Right lobe of liver (tissue), 6 donors: ENCODE data around the gene C1QTNF9B. TPM values are rescaled to one million over a fixed set of nuclear protein-coding genes. Genes with fewer than 3 reads are reported as not detected.

Experiments
- ATAC-seq, 4 donors: fragments of 200-7000 bp; cut with Tn5 transposase; one replicate each; pipeline ENCODE4 v1.9.1; 2020; ENCODE audit warnings: mild to moderate bottlenecking in 4 of 4, moderate library complexity in 4 of 4
- DNase-seq, 3 donors: peaks; one replicate each; pipeline ENCODE4 v3.0.0-alpha.2; 2020
- H3K27ac ChIP-seq, 3 donors: fragments of 200-600 bp; one replicate each; pipeline ENCODE4 v1.8.0; 2022
- H3K27me3 ChIP-seq, 2 donors: fragments of 200-600 bp; one replicate each; pipeline ENCODE4 v1.8.0; 2022
- H3K36me3 ChIP-seq, 4 donors: fragments of 200-600 bp; sonication (generic) in 1 of 4; one replicate each; pipeline versions ENCODE4 v1.5.1 to v1.8.0; 2017 to 2022; ENCODE audit warnings: control low read depth in 1 of 4
- H3K4me1 ChIP-seq, 4 donors: fragments of 200-600 bp; sonication (generic) in 1 of 4; one replicate each; pipeline versions ENCODE4 v1.5.1 to v1.8.0; 2017 to 2022; ENCODE audit warnings: control low read depth in 1 of 4
- H3K4me3 ChIP-seq, 3 donors: fragments of 200-600 bp; one replicate each; pipeline ENCODE4 v1.8.0; 2022
- H3K9me3 ChIP-seq, 4 donors: fragments of 200-600 bp; sonication (generic) in 1 of 4; one replicate each; pipeline versions ENCODE4 v1.5.1 to v1.8.0; 2017 to 2022; ENCODE audit warnings: control low read depth in 1 of 4
- CTCF ChIP-seq, 4 donors: fragments of 200-600 bp in 3 of 4; fragments of 450-650 bp in 1 of 4; IDR thresholded peaks; one replicate each; pipeline versions ENCODE4 v1.5.1 to v1.8.0; 2016 to 2022; ENCODE audit warnings: antibody characterized with exemption in 4 of 4, mild to moderate bottlenecking in 2 of 4
- POLR2A ChIP-seq: fragments of 450-650 bp; IDR thresholded peaks from one replicate; pipeline ENCODE4 v1.6.1; 2017; ENCODE audit warnings: antibody characterized with exemption, mild to moderate bottlenecking
- WGBS: methylation state at CpG from one replicate; pipeline ENCODE4 v1.1.6; 2018; ENCODE audit warnings: low coverage, low lambda C conversion rate; ENCODE audit not compliant: insufficient coverage; ENCODE audit errors: missing lambda C conversion rate; 5-methylcytosine and 5-hydroxymethylcytosine counted together
- intact Hi-C, 2 donors: fragments of 100-400 bp; cut with DNase I; formaldehyde crosslinking; loops; one replicate each; pipeline versions ENCODE4 v1.11.2 to v1.14.1; 2022
- total RNA-seq, 6 experiments: library from RNA; depleted of rRNA in 2 of 6; stranded (reverse); fragments of >200 nt in 2 of 6; fragmentation: NEBNext Ultra II Directional in 3 of 6; extraction: Animal tissue kit (Norgen Biotek cat#: 25700) in 3 of 6; gene quantifications; one replicate each; pipeline versions ENCODE4 v1.1.0 to v1.2.4, GENCODE V29; 2016 to 2023
- donor health status: DM: no; HTN: yes; CAD: no.
- donor health status: DM: no; HTN: no; CAD: no.
- donor health status: DM: no; HTN: no; CAD: no.
- donor health status: DM: no; HTN: yes; CAD: no.
- donor health status: DM: no; HTN: yes; CAD: no.

Gene C1QTNF9B
- total RNA-seq, 6 experiments from 2014 or later = 0.18 to 0.42 (median 0.22) TPM; not detected in 3

GRCh38 chr13:23909606-23910005 is 12.3 kb upstream of the C1QTNF9B start:
- Histone ChIP-seq H3K36me3 (no peaks in the 10 kb centered on the region), H3K27me3 (no peaks in the 10 kb centered on the region), H3K4me1 (no peaks in the 10 kb centered on the region), H3K27ac (no peak overlapping the region), H3K4me3 (no peak overlapping the region), H3K9me3 (no peaks in the 10 kb centered on the region)
- DNase-seq = no peak
- intact Hi-C loops = no loop called here
- ATAC-seq = no peak
- TF ChIP-seq POLR2A (no peak), CTCF (IDR thresholded peaks at IDR 0.05) (no peak)

GRCh38 chr13:23905766-23906165 is 8.5 kb upstream of the C1QTNF9B start:
- intact Hi-C loops = no loop called here
- Histone ChIP-seq H3K4me1 (peaks cover 0 to 7% (median 0%) of the 10 kb centered on the region in 4 donors), H3K27ac (no peak overlapping the region), H3K27me3 (peaks cover 0 to 4% of the 10 kb centered on the region in 2 donors), H3K4me3 (no peak overlapping the region), H3K9me3 (no peaks in the 10 kb centered on the region), H3K36me3 (no peaks in the 10 kb centered on the region)
- ATAC-seq = no peak
- TF ChIP-seq POLR2A (no peak), CTCF (IDR thresholded peaks at IDR 0.05) (no peak)
- DNase-seq = no peak
- 88% methylated on average over 1 of the region's 2 CpGs for WGBS

- no peak overlapping the region for H3K4me3 ChIP-seq
- no peak overlapping the region for H3K27ac ChIP-seq
- H3K27me3 ChIP-seq = peaks cover 0 to 4% of the 10 kb centered on the region in 2 donors
- H3K36me3 ChIP-seq = no peaks in the 10 kb centered on the region
- H3K4me1 ChIP-seq = peaks cover 0 to 7% (median 0%) of the 10 kb centered on the region in 4 donors
- DNase-seq (no peak), ATAC-seq (peak in 1 of 4 donors; percentile 24)
- intact Hi-C loops = no loop called here
- TF ChIP-seq POLR2A (no peak), CTCF (IDR thresholded peaks at IDR 0.05) (no peak)
- 70% methylated on average over 2 of the region's 16 CpGs for WGBS
- H3K9me3 ChIP-seq = no peaks in the 10 kb centered on the region
Measured at GRCh38 chr13:23903906-23904280, 6.6 kb upstream of the C1QTNF9B start.

GRCh38 chr13:23902975-23903905 is 5.9 kb upstream of the C1QTNF9B start:
- H3K9me3 ChIP-seq = no peaks in the 10 kb centered on the region
- no peak overlapping the region for H3K4me3 ChIP-seq
- DNase-seq (peak in 1 of 3 donors; percentile 56), ATAC-seq (peak; percentile 28 to 51 (median 38))
- 27% methylated on average over 13 of the region's 67 CpGs for WGBS
- no peak for TF ChIP-seq CTCF (IDR thresholded peaks at IDR 0.05)
- no peak for TF ChIP-seq POLR2A
- H3K36me3 ChIP-seq = no peaks in the 10 kb centered on the region
- intact Hi-C loops = no loop called here
- H3K27ac ChIP-seq = no peak overlapping the region
- H3K4me1 ChIP-seq = peaks cover 0 to 7% (median 0%) of the 10 kb centered on the region in 4 donors
- H3K27me3 ChIP-seq = peaks cover 0 to 4% of the 10 kb centered on the region in 2 donors
